Measurements from ENCODE around the gene BCAM.
"Not testable (repeated sequence)": the region's sequence is repeated elsewhere in the genome, so short reads cannot be mapped to it uniquely, and the experiment has no call there.

The BCAM gene

DNA sequence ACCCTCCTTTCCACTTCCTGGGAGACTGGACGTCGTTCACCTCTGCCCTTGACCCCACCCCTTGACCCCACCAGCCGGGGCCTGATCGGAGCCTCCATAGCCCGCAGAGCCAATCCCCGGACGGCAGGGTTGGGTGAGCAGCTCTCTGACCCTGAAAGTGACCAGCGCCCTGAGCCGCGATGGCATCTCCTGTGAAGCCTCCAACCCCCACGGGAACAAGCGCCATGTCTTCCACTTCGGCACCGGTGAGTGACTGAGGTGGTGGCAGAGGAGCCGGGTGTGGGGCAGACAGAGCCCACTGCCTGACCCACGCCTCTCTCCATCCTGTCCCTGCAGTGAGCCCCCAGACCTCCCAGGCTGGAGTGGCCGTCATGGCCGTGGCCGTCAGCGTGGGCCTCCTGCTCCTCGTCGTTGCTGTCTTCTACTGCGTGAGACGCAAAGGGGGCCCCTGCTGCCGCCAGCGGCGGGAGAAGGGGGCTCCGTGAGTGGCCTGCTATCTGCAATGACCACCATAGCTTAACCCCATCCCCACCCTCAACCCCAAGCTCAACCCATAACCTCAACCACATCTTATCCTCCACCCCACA is 10.4 kb downstream of the BCAM start:
- no peak for DNase-seq

DNA sequence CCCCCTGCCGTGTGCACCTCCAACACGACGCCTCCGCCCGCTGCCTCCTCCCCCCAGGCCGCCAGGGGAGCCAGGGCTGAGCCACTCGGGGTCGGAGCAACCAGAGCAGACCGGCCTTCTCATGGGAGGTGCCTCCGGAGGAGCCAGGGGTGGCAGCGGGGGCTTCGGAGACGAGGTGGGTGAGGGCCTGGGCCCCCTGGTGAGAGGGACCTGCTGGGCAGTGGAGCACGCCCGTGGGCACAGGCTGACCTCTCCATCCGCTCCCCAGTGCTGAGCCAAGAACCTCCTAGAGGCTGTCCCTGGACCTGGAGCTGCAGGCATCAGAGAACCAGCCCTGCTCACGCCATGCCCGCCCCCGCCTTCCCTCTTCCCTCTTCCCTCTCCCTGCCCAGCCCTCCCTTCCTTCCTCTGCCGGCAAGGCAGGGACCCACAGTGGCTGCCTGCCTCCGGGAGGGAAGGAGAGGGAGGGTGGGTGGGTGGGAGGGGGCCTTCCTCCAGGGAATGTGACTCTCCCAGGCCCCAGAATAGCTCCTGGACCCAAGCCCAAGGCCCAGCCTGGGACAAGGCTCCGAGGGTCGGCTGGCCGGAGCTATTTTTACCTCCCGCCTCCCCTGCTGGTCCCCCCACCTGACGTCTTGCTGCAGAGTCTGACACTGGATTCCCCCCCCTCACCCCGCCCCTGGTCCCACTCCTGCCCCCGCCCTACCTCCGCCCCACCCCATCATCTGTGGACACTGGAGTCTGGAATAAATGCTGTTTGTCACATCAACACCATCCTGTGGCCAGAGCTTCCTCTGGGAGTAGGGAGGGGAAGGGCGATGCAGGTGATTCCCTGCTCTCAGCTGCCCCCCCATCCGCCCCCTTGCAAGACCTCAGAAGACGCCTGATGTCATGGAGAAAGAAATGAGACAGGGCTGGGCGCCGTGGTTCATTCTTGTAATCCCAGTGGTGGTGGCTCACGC is 12.0 kb downstream of the BCAM start:
- no peak for DNase-seq

DNA sequence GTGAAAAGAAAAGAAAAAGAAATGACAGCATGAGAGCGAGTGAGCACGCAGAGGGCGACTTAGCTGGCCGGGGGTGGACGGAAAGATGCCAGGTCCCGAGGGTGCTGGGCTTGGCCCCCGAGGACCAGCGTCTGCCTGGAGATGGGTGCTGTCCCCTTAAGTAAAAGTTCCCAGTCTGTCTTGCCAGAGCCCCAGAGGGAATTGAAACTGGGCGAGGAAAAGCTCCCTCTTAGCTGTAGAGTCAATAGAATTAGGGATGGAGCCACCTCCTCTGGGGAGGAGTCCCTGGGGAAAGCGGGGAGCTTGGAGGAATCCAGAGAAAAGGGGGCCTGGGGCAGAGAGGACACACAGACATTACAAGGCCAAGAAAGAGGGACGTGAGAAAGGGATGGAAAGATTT is 13.3 kb downstream of the BCAM start:
- DNase-seq, result no peak

DNA sequence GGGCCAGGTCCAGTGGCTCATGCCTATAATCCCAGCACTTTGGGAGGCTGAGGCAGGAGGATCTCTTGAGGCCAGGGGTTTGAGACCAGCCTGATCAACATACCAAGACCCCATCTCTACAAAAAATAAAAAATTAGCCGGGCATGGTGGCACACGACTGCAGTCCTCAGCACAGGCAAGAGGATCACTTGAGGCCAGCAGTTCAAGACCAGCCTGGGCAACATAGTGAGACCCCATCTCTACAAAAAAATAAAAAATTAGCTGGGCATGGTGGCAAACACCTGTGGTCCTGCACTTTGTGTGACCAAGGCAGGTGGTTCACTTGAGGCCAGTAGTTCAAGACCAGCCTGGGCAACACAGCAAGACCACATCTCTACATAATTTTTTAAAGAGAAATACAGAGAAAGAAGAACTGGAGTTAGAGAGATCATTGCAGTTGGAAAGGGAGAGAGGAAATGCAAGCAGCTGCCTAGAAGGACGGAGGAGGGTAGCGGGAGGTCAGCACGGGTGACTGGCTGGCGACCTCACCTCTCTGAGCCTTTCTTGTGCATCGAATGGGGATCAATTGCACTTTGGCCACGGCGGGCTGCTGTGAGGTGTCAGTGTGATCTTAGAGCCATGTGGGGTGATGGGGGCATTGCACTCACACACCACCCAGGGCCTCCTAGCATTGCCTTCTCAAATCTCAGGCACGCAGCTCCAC is 13.9 kb downstream of the BCAM start:
- DNase-seq, result no peak

DNA sequence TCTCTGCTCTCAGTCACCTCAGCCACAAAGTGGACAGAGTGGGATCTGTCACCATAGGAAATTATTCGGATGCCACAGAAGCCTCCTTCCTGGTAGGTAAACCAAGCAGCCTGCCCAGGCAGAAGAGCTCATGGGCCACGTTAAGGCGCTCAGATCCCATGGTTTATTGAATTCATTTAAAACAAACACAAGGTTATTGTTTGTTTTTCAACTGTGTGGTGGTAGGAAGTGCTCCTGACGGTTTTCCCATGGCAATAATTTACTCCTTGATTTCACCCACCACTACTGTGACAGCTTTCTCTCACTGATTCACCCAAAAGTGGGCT is 14.4 kb downstream of the BCAM start:
- no peak for DNase-seq

DNA sequence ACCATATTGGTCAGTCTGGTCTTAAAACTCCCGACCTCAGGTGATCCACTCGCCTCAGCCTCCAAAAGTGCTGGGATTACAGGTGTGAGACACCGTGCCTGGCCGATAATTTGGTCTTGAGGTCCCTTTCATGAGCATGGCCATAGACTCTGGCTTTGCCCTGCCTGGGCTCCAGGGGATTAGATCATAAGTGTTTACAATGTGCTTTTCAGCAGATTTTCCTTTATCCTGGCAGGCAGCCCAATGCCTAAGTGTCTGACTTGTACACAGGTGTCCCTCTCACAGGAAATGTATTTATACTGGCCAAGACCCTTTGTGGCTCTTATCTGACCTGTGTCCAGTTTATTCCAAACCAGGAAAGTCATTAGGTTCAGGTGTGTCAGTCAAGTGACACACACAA is 15.9 kb downstream of the BCAM start:
- DNase-seq, result no peak

DNA sequence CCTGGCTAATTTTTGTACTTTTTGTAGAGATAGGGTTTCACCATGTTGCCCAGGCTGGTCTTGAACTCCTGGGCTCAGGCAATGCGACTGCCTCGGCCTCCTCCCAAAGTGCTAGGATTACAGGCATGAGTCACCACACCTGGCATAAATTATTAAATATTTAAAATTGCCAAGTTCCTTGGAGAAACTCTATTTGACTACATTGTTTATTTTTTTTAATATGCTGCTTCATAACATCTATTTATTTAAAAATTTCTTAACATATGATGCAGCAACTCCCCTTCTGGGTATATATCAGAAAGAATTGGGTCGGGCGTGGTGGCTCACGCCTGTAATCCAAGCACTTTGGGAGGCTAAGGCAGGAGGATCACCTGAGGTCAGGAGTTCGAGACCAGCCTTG is 24.0 kb downstream of the BCAM start:
- DNase-seq, result not testable (repeated sequence)

DNA sequence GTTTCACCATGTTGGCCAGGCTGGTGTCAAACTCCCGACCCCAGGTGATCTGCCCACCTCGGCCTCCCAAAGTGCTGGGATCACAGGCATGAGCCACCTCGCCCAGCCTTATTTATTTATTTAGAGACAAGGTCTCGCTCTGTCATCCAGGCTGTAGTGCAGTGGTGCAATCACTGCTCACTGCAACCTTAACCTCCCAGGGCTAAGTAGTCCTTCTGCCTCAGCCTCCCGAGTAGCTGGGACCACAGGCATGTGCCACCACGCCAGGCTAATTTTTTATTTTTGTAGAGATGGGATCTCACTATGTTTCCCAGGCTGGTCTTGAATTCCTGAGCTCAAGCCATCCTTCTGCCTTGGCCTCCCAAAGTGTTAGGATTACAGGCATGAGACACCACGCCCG is 25.5 kb downstream of the BCAM start:
- not testable (repeated sequence) for DNase-seq

DNA sequence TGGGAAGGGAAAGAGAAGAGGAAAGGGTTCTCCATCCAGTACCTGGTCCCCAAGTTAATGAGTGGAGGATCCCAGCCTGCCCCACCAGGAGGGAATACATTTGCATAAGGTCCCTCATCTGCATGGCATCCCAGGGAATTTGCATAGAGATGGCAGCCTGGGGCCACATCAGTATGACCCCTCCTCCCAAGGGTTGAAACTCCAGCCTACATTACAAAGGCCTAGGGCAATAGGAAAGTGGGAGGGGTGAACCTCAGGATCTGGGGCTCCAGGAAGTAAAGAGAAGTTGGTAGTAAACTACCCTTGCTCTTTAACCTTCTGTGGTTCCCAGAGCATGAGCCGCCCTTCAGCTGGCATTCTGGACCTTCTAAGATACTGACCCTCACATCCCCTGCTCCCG is 30.4 kb downstream of the BCAM start:
- no peak for DNase-seq

DNA sequence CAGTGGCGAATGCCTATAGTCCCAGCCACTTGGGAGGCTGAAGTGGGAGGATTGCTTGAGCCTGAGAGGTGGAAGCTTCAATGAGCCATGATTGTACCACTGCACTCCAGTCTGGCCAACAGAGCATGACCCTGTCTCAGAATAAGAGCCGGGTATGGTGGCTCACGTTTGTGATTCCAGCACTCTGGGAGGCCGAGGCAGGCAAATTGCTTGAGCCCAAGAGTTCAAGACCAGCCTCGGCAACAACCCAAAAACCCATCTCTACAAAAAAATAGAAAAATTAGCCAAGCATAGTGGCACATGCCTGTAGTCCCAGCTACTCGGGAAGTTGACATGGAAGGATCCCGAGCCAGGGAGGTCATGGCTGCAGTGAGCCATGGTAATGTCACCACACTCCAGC is 31.9 kb downstream of the BCAM start:
- no peak for DNase-seq

DNA sequence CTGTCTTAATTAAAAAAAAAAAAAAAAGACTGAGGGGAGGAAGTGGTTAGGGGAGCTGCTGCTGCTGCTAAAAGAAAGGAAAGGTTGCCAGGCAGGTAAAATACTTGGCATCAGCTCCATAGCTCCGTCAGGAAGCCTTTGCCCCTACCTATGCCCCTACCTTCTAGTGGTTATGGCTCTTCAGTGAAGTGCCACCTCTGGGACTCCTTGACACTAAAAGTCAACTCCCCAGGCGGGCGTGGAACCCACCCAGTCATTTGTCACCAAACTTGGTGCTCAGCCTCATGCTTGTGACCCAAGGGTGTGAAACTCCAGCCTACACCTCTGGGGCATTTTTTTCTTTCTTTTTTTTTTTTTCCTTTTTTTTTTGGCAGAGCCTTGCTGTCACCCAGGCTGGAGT is 32.3 kb downstream of the BCAM start:
- no peak for DNase-seq

DNA sequence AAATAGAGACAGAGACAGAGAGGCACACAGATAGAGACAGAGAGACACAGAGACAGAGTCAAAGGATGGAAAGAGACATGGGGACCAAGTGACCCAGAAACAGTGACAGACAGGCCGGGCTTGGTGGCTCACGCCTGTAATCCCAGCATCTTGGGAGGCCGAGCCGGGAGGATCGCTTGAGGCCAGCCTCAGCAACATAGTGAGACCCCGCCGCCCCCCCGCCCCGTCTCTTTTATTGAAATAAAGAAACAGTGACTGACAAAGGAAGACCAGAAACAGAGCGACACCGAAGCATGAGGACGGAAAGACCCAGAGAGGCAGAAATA is 36.3 kb downstream of the BCAM start:
- no peak for DNase-seq

DNA sequence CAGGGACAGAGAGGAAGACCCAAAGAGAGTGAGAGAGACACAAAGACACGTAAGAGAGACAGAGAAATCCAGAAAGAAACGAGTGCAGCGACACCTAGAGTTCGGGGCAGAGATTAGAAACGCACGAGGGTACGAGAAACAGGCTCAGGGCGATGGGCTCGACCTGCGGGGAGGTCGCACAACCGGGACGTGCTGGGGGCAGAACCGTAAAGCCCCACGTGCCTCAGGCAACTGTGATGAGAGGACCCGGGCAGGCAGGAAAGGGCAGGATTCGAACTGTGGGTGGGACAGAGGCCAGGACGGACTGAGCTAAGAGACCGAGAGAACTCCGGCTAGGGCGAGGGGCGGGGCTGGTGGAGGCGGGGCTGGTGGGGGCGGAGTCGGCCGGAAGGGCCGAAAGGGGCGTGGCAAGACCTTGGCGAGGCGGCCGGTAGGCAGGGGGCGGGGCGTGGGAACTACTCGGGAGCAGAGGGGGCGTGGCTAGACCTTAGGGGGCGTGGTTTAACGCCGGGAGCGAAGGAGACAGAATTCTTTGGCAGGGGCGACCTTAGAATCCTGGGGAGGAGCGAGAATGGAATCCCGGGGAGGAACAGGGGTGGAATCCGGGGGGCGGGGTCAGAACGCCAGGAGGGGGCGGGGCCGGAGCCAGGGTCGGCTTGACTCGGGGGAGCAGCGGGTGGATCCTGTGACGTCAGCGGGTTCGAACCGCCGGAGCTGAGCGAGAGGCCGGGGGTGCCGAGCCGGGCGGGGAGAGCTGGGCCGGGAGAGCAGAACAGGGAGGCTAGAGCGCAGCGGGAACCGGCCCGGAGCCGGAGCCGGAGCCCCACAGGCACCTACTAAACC is 36.9 kb downstream of the BCAM start, which contains the start of gene NECTIN2:
Gene NECTIN2 (plus strand): TSS at position 686 of the 843 bp plus-strand sequence. CDS start 229 bp downstream, outside the sequence.
- DNase-seq, result peak; percentile 94

DNA sequence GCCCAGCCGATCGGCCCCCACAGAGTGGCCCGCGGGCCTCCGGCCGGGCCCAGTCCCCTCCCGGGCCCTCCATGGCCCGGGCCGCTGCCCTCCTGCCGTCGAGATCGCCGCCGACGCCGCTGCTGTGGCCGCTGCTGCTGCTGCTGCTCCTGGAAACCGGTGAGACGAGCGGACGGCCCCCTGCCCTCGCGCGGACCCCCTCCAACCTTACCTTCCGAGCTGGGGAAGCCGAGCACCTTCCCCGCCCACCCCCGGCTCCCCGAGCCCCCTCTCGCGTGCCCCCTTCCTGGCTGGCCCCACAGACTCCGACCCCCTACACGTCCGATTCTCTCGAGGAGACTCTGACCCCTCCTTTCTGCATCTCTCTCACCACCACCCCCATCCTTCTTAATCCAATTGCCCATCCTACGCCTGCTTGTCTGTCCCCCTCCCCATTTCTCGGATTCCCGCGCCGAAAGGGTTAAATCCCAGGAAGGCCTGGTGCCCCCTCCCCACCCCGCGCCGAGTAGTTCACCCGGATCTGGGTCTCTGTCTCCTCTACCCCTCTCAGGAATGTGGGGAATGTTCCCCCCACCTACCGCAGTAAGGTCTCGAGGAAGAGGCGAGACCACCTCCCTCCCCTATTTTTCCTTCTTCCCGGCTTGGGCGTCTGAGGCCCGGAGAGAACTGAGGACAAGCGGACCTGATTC is 37.7 kb downstream of the BCAM start:
- no peak for DNase-seq

DNA sequence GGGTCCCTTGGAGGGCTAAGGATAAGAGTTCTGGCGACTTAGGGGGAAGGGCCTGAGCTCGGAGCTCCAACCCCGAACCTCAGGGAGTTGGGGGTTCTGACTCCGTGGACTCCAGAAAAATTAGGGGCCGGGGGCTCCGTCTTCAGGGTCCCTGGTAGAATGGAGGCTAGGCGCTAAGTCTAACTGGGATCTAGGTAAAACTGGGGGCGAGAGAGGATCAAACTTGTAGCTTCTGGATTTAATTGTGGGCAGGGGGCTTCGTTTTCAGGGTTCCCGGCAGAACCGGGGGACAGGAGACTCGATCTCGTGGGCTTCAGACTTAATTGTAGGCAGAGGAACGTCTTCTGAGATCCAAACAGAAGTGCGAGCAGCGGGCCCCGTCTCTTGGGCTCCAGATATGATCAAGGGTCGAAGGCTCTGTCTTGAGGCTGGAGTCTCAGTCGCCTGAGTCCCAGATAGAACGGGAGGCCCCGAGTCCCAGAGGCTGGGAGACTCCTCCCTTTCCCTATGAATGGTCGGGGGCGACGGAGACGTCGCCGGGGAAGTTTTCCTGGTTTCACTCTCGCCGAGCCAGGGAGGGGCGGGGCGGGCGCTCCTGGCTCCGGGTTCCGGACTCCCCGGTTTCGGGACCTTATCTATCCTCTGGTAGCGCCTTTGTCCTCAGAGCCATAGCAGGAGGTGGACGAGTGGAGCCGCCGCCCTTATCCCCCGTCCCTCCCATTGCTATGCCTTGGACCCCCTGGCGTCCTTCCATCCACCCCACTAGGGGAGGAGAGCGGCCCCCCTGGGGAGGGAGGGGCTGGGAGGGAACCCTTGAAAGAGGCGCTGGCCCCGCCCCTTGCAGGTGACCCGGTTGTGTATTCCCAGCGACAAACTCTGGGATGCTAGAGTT is 38.5 kb downstream of the BCAM start:
- no peak for DNase-seq

DNA sequence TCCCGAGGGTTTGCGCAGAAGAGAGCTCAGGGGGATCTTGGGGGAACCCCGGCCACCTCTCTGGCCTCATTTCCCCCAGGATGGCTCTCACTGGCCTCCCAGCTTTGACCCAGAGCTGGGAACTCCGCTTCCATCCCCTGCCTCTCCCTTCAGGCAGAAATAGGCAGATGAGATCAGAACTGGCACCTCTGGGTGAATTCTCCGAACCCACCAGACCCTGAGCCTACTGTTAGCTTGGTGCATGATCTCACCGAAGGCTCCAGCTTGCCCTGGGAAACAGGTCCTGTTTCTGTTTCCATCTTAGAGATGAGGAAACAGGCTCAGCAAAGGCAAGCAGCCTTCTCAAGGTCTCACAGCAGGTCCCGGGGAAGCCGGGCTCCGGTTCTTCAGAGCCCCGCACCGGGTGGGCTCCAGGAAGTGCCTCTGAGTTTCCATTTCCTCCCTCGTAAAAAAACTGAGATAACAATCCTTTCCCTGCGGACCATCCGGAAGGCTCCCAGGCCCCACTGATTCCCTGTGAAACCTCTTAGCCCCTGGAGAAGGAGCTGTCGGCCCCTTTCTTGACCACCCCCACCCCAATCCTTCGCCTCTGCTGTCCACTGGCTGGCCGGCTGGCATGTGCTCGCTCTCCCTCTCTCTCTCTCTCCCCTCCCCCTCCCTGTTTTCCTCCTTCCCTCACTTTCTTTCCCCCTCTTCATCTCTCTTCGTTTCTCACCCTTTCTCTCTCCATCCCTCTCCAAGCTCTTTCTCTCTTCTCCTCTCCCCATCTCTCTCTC is 39.3 kb downstream of the BCAM start:
- no peak for DNase-seq

DNA sequence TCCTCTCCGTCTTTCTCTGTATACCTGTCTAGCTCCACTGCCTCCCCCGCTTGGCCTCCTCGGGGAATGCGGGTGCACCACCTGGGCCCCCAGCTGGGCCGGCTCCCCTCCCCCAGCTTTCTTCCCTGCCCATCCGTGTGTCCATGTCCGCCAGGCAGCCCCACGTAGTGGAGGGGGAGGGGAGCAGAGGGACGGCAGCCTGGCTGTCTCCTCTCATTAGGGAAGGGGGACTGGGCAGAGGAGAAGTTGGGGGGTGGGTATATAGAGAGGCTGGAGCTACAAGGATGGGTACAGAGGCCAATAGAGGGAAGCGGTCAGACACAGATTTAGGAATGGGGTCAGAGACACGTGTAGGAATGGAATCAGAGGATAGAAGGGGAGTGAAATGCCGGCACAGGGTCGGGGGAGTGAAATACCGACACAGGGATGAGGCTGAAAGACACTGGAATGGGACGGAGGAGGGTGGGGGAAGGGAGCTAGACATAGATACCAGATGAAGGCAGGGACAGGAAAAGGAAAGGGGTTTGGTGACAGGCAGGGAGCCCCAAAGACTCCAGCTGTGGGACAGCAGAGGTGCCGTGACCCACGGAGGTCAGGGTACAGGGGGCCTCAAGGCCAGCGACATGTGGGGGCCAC is 40.0 kb downstream of the BCAM start:
- no peak for DNase-seq

DNA sequence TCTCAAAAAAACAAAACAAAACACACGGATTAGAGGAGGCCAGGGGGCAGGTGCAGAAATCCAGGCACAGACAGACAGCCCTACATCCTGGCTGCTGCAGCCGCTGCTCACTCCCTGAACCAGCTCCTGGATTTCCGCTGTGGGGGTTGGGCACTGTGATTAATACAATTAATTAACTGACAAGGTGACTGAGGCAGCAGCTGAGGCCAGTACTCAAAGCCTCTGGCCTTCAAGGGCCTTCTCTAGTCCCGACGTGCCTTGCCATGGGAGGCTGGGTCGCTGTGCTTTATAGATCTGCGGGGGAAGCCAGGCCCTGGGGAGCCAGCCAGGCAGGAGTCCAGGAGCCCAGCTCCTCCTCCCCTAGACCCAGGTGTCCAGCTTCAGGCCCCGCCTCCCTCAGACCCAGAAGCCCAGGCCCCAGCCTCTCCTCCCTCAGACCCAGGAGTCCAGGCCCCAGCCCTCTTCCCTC is 41.8 kb downstream of the BCAM start:
- no peak for DNase-seq

DNA sequence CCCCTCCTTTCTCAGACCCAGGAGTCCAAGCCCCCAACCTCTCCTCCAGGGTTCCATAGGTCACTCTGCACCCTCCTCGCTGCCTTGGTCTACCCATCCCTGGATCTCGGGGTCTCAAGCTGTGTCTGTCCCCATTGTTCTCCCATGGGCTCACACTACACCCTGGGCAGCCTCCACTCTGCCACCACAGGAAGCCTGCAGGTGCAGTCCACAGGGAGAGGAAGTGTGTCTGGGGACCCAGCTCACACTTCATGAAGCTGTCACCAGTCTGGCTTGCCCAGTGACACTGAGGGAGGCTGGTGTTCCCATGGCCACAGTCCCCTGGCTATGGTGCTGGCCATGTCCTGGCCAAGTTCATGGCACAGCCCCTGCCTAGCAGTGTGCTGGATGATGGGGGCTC is 42.5 kb downstream of the BCAM start:
- DNase-seq, result no peak

DNA sequence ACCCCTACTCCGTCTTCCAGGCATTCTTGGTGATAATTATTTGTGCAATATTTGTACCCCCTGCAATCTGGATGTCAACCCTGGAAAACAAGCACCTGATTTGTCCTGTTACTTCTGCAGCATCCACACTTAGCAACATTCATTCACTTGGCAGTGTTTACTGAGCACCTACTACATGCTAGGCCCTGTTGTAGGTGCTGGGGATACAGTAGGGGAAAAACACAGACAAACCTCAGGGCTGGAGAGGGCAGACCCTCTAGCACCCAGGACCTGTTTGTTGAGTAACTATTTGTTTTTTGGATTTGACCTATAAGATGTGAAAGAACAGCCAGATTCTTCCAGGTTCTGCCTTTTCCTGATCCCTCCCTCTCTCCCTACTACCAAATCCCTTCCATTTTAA is 46.7 kb downstream of the BCAM start:
- DNase-seq, result no peak

Data from activated CD4-positive, alpha-beta T cell treated with anti-CD3 and anti-CD28 coated beads, Interleukin-10, Interleukin-2, amounts not matched to agents 100 ng/mL and 50 ng/mL, durations not matched to agents 16 hours and 8 hours (primary cell).